ENCODE data around the gene RAPGEF3.
A peak's percentile ranks its signal among the peaks of the same experiment; 100 is the strongest.

The RAPGEF3 gene, protein sequence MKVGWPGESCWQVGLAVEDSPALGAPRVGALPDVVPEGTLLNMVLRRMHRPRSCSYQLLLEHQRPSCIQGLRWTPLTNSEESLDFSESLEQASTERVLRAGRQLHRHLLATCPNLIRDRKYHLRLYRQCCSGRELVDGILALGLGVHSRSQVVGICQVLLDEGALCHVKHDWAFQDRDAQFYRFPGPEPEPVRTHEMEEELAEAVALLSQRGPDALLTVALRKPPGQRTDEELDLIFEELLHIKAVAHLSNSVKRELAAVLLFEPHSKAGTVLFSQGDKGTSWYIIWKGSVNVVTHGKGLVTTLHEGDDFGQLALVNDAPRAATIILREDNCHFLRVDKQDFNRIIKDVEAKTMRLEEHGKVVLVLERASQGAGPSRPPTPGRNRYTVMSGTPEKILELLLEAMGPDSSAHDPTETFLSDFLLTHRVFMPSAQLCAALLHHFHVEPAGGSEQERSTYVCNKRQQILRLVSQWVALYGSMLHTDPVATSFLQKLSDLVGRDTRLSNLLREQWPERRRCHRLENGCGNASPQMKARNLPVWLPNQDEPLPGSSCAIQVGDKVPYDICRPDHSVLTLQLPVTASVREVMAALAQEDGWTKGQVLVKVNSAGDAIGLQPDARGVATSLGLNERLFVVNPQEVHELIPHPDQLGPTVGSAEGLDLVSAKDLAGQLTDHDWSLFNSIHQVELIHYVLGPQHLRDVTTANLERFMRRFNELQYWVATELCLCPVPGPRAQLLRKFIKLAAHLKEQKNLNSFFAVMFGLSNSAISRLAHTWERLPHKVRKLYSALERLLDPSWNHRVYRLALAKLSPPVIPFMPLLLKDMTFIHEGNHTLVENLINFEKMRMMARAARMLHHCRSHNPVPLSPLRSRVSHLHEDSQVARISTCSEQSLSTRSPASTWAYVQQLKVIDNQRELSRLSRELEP

DNA sequence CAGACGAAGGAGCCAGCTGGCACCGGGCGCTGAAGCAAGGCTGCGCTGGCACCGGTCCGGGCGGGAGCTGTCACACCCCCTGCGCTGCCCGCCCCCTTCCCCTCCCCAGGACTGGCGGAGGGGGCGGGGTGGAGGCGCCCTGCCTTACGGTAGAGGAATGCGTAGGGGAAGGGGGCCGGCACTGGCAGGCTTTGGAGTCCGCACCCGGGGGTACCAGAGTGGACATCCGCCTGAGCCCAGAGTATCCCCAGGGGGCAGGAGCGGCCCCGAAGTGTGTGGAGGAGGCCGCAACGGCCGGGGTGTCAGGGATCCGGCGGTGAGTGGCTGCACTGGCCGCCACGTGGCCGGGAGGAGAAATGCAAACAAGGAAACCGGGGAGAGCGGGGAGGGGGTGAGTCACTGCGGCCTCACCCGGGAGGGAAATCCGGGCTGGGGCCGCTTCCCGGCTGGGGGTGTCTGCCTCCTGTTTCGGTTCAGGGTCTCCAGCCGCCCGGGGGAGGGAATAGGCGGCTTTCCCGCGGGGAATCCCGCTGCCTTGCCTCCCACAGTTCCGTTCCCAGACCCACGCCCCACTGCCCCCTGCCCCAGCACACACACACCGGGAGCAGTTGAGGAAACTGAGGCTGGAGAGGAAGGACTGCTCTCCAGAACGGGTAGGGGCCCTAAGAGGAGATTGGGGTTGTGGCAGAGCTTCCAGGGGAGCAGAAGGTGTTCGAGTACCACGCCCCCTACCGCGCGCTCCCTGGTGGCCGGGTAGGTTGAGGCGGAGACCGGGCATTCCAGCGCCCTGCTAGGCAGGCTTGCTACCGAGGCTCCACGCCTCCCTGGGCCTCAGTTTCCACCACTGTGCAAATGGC, at the start of gene RAPGEF3:
Gene RAPGEF3 (minus strand): TSS at position 47 of the 857 bp plus-strand sequence. CDS start 324 bp downstream, outside the sequence.
- peak; percentile 78 for DNase-seq (ENCODE audit: low read depth)
- TF ChIP-seq, protein P1, sequence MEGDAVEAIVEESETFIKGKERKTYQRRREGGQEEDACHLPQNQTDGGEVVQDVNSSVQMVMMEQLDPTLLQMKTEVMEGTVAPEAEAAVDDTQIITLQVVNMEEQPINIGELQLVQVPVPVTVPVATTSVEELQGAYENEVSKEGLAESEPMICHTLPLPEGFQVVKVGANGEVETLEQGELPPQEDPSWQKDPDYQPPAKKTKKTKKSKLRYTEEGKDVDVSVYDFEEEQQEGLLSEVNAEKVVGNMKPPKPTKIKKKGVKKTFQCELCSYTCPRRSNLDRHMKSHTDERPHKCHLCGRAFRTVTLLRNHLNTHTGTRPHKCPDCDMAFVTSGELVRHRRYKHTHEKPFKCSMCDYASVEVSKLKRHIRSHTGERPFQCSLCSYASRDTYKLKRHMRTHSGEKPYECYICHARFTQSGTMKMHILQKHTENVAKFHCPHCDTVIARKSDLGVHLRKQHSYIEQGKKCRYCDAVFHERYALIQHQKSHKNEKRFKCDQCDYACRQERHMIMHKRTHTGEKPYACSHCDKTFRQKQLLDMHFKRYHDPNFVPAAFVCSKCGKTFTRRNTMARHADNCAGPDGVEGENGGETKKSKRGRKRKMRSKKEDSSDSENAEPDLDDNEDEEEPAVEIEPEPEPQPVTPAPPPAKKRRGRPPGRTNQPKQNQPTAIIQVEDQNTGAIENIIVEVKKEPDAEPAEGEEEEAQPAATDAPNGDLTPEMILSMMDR (conservative IDR thresholded peaks at IDR 0.05; ENCODE audit: low read length): peak; percentile 55

DNA sequence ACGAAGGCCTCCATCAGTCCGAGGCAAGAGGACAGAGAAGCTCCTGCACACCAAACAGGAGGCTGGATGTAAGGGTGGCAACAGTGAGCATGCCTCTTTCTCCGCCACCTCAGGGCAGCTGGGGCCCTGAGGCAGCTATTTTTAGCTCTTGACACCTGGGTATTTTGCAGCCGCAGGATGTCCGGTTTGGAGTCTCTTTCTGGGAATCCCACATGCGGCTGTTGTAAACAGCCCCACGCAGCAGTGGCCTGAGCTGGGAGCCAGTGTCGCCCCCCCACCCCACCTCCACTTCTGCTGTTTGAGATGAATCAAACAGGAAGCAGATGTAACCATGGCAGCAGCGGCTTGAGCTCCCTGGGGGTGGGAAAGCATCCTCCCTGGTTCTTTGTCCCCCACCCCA, 49.4 kb upstream of the RAPGEF3 start:
- TF ChIP-seq, protein P1 (conservative IDR thresholded peaks at IDR 0.05; ENCODE audit: low read length): no peak
- H3K4me3 ChIP-seq (ENCODE audit: low read length): no peak overlapping the region
- DNase-seq (ENCODE audit: low read depth): no peak

More for the DNA sequence above, at the start of gene RAPGEF3:
- H3K4me3 ChIP-seq (ENCODE audit: low read length): peak within 1 kb of the TSS; percentile 77

DNA sequence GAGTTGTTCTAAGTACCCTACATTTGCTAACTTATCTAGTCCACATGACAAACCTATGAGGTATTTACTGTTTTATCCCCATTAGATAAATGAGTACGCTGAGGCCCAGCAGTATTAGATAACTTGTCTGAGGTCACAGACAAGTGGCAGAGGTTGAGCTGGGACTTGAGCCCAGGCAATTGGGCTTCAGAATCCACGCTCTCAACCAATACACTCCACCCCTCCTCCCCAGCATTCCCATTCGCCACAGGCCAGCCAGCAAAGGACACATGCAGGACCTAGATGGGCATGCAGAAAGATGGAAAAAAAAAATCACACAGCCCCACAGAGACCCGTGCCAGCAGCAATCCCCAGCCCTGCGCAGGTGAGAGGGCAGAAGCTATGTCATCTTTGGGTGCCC, 48.7 kb upstream of the RAPGEF3 start:
- DNase-seq (ENCODE audit: low read depth): no peak
- no peak overlapping the region for H3K4me3 ChIP-seq (ENCODE audit: low read length)
- TF ChIP-seq, protein P1 (conservative IDR thresholded peaks at IDR 0.05; ENCODE audit: low read length): no peak

DNA sequence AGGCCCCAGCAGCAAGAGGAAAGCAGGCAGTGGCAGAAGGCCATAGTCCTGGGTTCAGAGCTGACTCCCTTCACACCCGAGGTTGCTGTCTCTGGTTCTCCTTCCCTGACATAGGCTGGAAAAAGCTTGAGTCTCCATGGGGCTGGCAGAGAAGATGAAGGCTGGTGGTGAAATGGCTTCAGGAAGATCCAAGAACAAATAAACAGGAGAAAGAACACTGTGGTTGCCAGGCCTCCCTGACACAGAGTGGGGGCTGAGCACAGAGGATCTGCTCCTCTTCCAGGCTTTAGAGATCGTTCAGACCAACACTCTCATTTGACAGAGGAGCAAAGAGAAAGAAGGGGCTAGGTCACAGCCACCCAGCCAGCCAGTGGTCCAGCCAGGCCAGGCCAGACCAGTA, 46.7 kb upstream of the RAPGEF3 start:
- TF ChIP-seq, protein P1 (conservative IDR thresholded peaks at IDR 0.05; ENCODE audit: low read length): no peak
- no peak for DNase-seq (ENCODE audit: low read depth)
- no peak overlapping the region for H3K4me3 ChIP-seq (ENCODE audit: low read length)

DNA sequence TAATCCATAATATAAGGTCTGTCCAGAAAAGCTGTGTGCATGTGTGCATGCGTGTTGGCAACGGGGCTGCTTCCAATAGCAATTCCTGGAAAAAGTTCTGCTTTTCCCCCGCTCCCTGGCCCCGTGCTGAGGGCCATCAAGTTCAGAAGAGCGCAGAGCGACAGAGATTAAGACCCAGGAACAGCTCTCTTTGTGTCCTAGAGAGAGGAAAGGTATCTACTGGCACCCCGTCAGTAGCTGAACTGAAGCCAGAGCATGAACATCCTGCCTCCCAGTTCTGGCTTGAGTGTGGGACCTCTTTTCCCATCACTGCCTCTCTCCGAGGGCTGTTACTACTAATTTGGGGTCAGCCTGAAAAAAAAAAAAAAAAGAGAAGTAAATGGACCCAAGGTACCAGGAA, 45.5 kb upstream of the RAPGEF3 start:
- TF ChIP-seq, protein P1 (conservative IDR thresholded peaks at IDR 0.05; ENCODE audit: low read length): no peak
- no peak overlapping the region for H3K4me3 ChIP-seq (ENCODE audit: low read length)

DNA sequence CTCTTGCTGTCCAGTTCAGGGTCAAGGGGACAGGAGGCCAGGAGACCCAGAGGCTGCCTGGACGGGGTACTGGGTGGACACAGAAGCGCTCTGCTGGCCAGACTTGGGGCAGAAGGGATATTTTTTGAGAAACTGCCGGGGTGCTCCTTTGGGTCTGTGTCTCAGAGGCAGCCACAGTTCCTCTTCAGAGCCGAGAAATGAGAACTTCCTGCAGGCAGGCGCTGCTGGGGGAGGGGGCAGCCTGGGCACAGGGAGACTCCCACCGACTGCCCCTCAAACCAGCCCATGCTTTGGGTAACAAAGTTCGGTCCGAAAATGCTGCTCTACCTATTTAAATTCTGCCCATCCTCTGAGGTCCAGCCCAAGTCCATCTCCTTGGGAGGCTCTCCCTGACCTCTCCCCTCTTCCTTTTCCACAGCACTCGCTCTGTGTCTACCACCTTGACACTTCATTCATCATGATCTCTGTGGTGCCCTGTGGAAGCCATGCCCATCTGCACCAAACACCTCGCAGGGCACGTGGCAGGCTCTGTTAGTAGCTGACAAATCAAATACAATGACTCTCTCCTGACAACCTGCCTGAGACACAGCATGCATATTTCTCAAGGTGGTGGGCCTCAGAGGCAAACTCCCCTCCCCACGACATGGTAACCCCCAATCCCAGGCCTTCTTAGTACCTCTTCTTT, 44.7 kb upstream of the RAPGEF3 start:
- DNase-seq (ENCODE audit: low read depth): no peak
- H3K4me3 ChIP-seq (ENCODE audit: low read length): no peak overlapping the region
- TF ChIP-seq, protein P1 (conservative IDR thresholded peaks at IDR 0.05; ENCODE audit: low read length): no peak

More for the DNA sequence above, 45.5 kb upstream of the RAPGEF3 start:
- no peak for DNase-seq (ENCODE audit: low read depth)
